Thoracic aorta (tissue), 2 donors: ENCODE measurements around the gene DPP6. TPM values are rescaled to one million over a fixed set of nuclear protein-coding genes. Genes with fewer than 3 reads are reported as not detected.

Experiments used
- ATAC-seq: fragments of 150-250 bp; one replicate; pipeline ENCODE4 v1.8.0; 2017; ENCODE audit warnings: low read depth; ENCODE audit not compliant: insufficient number of reproducible peaks, low FRiP score
- DNase-seq: peaks from one replicate; pipeline ENCODE4 v3.0.0-alpha.2; 2020; ENCODE audit warnings: low spot score
- H3K27ac ChIP-seq, 2 donors: fragments of 200-600 bp; sonication (generic); 1 replicate in 1 of 2; 2 replicates in 1 of 2; pipeline ENCODE4 v1.5.1; 2016; ENCODE audit warnings: mild to moderate bottlenecking in 2 of 2, moderate library complexity in 2 of 2
- H3K27me3 ChIP-seq: fragments of 200-600 bp; sonication (generic); replicated peaks from 2 replicates; pipeline ENCODE4 v1.6.0; 2016; ENCODE audit warnings: mild to moderate bottlenecking; ENCODE audit not compliant: insufficient read depth
- H3K36me3 ChIP-seq: fragments of 200-600 bp; sonication (generic); one replicate; pipeline ENCODE4 v1.5.1; 2016
- H3K4me1 ChIP-seq, 2 donors: fragments of 200-600 bp; sonication (generic); 1 replicate in 1 of 2; 2 replicates in 1 of 2; pipeline versions ENCODE4 v1.5.1 to v1.6.0; 2016; ENCODE audit warnings: low read depth in 2 of 2, mild to moderate bottlenecking in 1 of 2; ENCODE audit not compliant: control insufficient read depth in 1 of 2
- H3K4me3 ChIP-seq: fragments of 200-600 bp; sonication (generic); 2 replicates; pipeline ENCODE4 v1.5.1; 2016; ENCODE audit warnings: mild to moderate bottlenecking
- H3K9me3 ChIP-seq: fragments of 200-600 bp; sonication (generic); 2 replicates; pipeline ENCODE4 v1.5.1; 2016
- total RNA-seq, 2 donors: library from RNA; depleted of rRNA; stranded (reverse); fragments of >200 nt; gene quantifications; one replicate each; pipeline versions ENCODE4 v1.1.0 to v1.2.3, GENCODE V29; 2016
- TF ChIP-seq, protein P1 (sequence below): fragments of 200-600 bp; sonication (generic); IDR thresholded peaks from one replicate; pipeline ENCODE4 v1.5.1; 2019; ENCODE audit warnings: antibody characterized with exemption

The DPP6 gene
- total RNA-seq, 2 donors from 2014 or later = not detected

- Histone ChIP-seq H3K36me3 (no peaks in the 10 kb centered on the region), H3K27me3 (no peaks in the 10 kb centered on the region), H3K27ac (no peak overlapping the region), H3K9me3 (no peaks in the 10 kb centered on the region), H3K4me1 (no peaks in the 10 kb centered on the region), H3K4me3 (no peak overlapping the region)
- DNase-seq (no peak), ATAC-seq (no peak)
- TF ChIP-seq, protein P1, sequence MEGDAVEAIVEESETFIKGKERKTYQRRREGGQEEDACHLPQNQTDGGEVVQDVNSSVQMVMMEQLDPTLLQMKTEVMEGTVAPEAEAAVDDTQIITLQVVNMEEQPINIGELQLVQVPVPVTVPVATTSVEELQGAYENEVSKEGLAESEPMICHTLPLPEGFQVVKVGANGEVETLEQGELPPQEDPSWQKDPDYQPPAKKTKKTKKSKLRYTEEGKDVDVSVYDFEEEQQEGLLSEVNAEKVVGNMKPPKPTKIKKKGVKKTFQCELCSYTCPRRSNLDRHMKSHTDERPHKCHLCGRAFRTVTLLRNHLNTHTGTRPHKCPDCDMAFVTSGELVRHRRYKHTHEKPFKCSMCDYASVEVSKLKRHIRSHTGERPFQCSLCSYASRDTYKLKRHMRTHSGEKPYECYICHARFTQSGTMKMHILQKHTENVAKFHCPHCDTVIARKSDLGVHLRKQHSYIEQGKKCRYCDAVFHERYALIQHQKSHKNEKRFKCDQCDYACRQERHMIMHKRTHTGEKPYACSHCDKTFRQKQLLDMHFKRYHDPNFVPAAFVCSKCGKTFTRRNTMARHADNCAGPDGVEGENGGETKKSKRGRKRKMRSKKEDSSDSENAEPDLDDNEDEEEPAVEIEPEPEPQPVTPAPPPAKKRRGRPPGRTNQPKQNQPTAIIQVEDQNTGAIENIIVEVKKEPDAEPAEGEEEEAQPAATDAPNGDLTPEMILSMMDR = no peak
Measured at GRCh38 chr7:154688952-154689351, 636.8 kb downstream of the DPP6 start.

- Histone ChIP-seq H3K27ac (no peak overlapping the region), H3K27me3 (no peaks in the 10 kb centered on the region), H3K4me3 (no peak overlapping the region), H3K4me1 (no peaks in the 10 kb centered on the region), H3K36me3 (no peaks in the 10 kb centered on the region), H3K9me3 (no peaks in the 10 kb centered on the region)
- TF ChIP-seq, protein P1 = no peak
- no peak for DNase-seq
- ATAC-seq = no peak
Measured at GRCh38 chr7:154690411-154690810, 638.2 kb downstream of the DPP6 start.

DNA sequence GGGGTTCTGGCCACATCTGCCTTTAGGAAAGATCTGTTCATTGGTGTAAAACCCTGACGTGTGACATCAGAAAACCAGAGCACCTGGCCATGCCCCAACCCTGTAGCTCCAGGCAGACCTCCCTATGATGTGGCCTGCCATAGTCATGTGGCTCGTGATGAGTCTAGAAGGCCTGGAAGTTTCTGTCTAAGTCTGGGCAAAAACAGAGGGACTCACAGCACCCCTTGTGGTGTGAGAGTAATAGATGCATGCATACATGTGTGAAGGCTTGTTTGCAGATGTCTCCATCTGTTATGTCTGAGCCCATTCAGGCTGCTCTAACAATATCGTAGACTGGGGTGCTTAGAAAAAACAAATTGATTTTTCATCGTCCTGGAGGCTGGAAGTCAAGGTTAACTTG is 641.5 kb downstream of the DPP6 start:
- no peak for ATAC-seq

DNA sequence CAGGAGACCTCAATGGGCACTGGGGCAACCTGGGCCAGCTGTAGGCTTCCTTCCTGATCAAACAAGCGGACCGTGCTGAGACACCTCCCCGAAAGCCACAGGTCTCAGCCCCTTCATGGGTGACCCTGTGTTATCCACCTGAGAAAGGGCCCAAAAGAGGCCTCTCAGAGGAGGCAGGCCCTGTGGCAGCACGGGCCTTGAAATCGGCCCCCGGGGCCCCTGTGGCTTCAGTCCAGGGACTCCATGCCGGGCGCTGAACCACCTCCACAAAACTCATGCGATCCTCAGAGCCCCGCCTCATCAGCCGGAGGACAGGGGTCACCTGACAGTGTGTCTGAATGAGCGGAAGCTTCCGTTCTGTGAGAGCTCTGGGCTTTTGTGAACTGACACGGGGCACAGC is 643.6 kb downstream of the DPP6 start:
- TF ChIP-seq, protein P1 = no peak
- H3K9me3 ChIP-seq = no peaks in the 10 kb centered on the region
- H3K36me3 ChIP-seq = no peaks in the 10 kb centered on the region
- no peaks in the 10 kb centered on the region for H3K27me3 ChIP-seq
- no peaks in the 10 kb centered on the region for H3K4me1 ChIP-seq
- ATAC-seq = no peak
- no peak for DNase-seq
- no peak overlapping the region for H3K27ac ChIP-seq
- no peak overlapping the region for H3K4me3 ChIP-seq

More for the DNA sequence above, 641.5 kb downstream of the DPP6 start:
- Histone ChIP-seq H3K4me1 (no peaks in the 10 kb centered on the region), H3K27me3 (no peaks in the 10 kb centered on the region), H3K36me3 (no peaks in the 10 kb centered on the region), H3K9me3 (no peaks in the 10 kb centered on the region), H3K4me3 (no peak overlapping the region), H3K27ac (no peak overlapping the region)
- TF ChIP-seq, protein P1 = no peak
- no peak for DNase-seq

GRCh38 chr7:154696556-154696955 is 644.4 kb downstream of the DPP6 start:
- H3K27me3 ChIP-seq = no peaks in the 10 kb centered on the region
- H3K4me1 ChIP-seq = no peaks in the 10 kb centered on the region
- no peak for DNase-seq
- no peak for ATAC-seq
- TF ChIP-seq, protein P1 = no peak
- no peak overlapping the region for H3K4me3 ChIP-seq
- H3K9me3 ChIP-seq = no peaks in the 10 kb centered on the region
- H3K36me3 ChIP-seq = no peaks in the 10 kb centered on the region
- no peak overlapping the region for H3K27ac ChIP-seq
